MV-4-11 (cell line): ENCODE measurements around the gene GPRC5D.

ENCODE experiments used
- DNase-seq: peaks from one replicate; lab custom pipeline; 2025; lab: John Stamatoyannopoulos, UW

GPRC5D gene

GRCh38 chr12:12952036-12952435, at the start of gene GPRC5D:
Gene GPRC5D (minus strand): TSS chr12:12952170. CDS start chr12:12950384, 1,786 bp downstream.
- DNase-seq, result no peak

- DNase-seq, result no peak
These were observed 49.7 kb upstream of the GPRC5D start for GRCh38 chr12:13001775-13002040.

- peak; percentile 32 for DNase-seq
These were observed 49.2 kb upstream of the GPRC5D start for GRCh38 chr12:13000925-13001774.

GRCh38 chr12:13000616-13000924, 48.6 kb upstream of the GPRC5D start:
- no peak for DNase-seq

GRCh38 chr12:12999959-13000615, 48.1 kb upstream of the GPRC5D start, which contains the start of gene HEBP1:
Gene HEBP1 (minus strand): TSS chr12:13000265. CDS start chr12:13000114, 151 bp downstream.
- peak; percentile 62 for DNase-seq

- no peak for DNase-seq
These were observed 47.4 kb upstream of the GPRC5D start for GRCh38 chr12:12999271-12999958.

GRCh38 chr12:12998248-12998647, 46.3 kb upstream of the GPRC5D start:
- no peak for DNase-seq

GRCh38 chr12:12997734-12998133, 45.8 kb upstream of the GPRC5D start:
- no peak for DNase-seq

- no peak for DNase-seq
These were observed 45.2 kb upstream of the GPRC5D start for GRCh38 chr12:12997156-12997555.

GRCh38 chr12:12996209-12996608, 44.2 kb upstream of the GPRC5D start:
- no peak for DNase-seq

GRCh38 chr12:12995088-12995487, 43.1 kb upstream of the GPRC5D start:
- DNase-seq, result no peak

GRCh38 chr12:12993367-12993766, 41.4 kb upstream of the GPRC5D start:
- DNase-seq, result no peak

GRCh38 chr12:12992418-12993130, 40.6 kb upstream of the GPRC5D start:
- DNase-seq, result peak; percentile 74

GRCh38 chr12:12990700-12991468, 38.9 kb upstream of the GPRC5D start:
- no peak for DNase-seq

- DNase-seq, result no peak
These were observed 35.5 kb upstream of the GPRC5D start for GRCh38 chr12:12987421-12987820.

- no peak for DNase-seq
These were observed 34.9 kb upstream of the GPRC5D start for GRCh38 chr12:12986775-12987331.

- no peak for DNase-seq
These were observed 33.9 kb upstream of the GPRC5D start for GRCh38 chr12:12985817-12986408.

GRCh38 chr12:12984149-12984548, 32.2 kb upstream of the GPRC5D start:
- no peak for DNase-seq

GRCh38 chr12:12983420-12984035, 31.6 kb upstream of the GPRC5D start:
- peak; percentile 8 for DNase-seq

GRCh38 chr12:12982331-12982730, 30.4 kb upstream of the GPRC5D start:
- no peak for DNase-seq
